Mesenchymal stem cell (in vitro differentiated cells and primary cell): ENCODE results near the gene CCDC121. TPM values are rescaled to one million over a fixed set of nuclear protein-coding genes. Genes with fewer than 3 reads are reported as not detected.

Source experiments
- DNase-seq: peaks from one replicate; pipeline ENCODE4 v3.0.0-alpha.2; 2013
- H2AFZ ChIP-seq: one replicate; pipeline ENCODE4 v1.6.1; 2013; ENCODE audit warnings: low read depth, mild to moderate bottlenecking, control low read depth, inconsistent platforms, low read length, moderate library complexity
- H2AK5ac ChIP-seq: 2 replicates; pipeline ENCODE4 v1.6.1; 2013; ENCODE audit warnings: low read length, moderate library complexity, mild to moderate bottlenecking, inconsistent platforms; ENCODE audit not compliant: severe bottlenecking
- H2BK120ac ChIP-seq: one replicate; pipeline ENCODE4 v1.6.1; 2013; ENCODE audit warnings: low read depth, mild to moderate bottlenecking, inconsistent platforms, low read length, moderate library complexity
- H2BK12ac ChIP-seq, 2 experiments: one replicate each; pipeline ENCODE4 v1.6.1; 2013; ENCODE audit warnings: inconsistent platforms in 2 of 2, low read length in 2 of 2, mild to moderate bottlenecking in 2 of 2, moderate library complexity in 2 of 2, control low read depth in 1 of 2
- H2BK15ac ChIP-seq: one replicate; pipeline ENCODE4 v1.6.1; 2013; ENCODE audit warnings: mild to moderate bottlenecking, low read depth, inconsistent platforms; ENCODE audit not compliant: poor library complexity, severe bottlenecking
- H2BK5ac ChIP-seq: 2 replicates; pipeline ENCODE4 v1.6.1; 2013; ENCODE audit warnings: low read depth, mild to moderate bottlenecking, low read length, control low read depth, inconsistent platforms; ENCODE audit not compliant: poor library complexity, severe bottlenecking
- H3K14ac ChIP-seq, 2 experiments: one replicate each; pipeline ENCODE4 v1.6.1; 2013; ENCODE audit warnings: inconsistent platforms in 2 of 2, low read length in 2 of 2, control low read depth in 1 of 2, mild to moderate bottlenecking in 1 of 2, moderate library complexity in 1 of 2
- H3K18ac ChIP-seq, 2 experiments: one replicate each; pipeline ENCODE4 v1.6.1; 2013; ENCODE audit warnings: inconsistent platforms in 2 of 2, low read length in 2 of 2, control low read depth in 1 of 2, low read depth in 1 of 2, mild to moderate bottlenecking in 1 of 2
- H3K23ac ChIP-seq, 2 experiments: one replicate each; pipeline ENCODE4 v1.6.1; 2013; ENCODE audit warnings: inconsistent platforms in 2 of 2, low read length in 2 of 2, mild to moderate bottlenecking in 2 of 2, moderate library complexity in 2 of 2, control low read depth in 1 of 2
- H3K27ac ChIP-seq: 2 replicates; pipeline ENCODE4 v1.5.1; 2013; ENCODE audit warnings: mild to moderate bottlenecking, moderate library complexity, low read length, control low read depth, inconsistent platforms; ENCODE audit not compliant: poor library complexity, severe bottlenecking
- H3K27me3 ChIP-seq, 2 experiments: 2 replicates each; pipeline versions ENCODE4 v1.6.1 to v1.7.0; 2013; ENCODE audit warnings: low read length in 2 of 2, mild to moderate bottlenecking in 2 of 2, moderate library complexity in 2 of 2, control low read depth in 1 of 2, inconsistent platforms in 1 of 2; ENCODE audit not compliant: control insufficient read depth in 1 of 2, insufficient read depth in 1 of 2
- H3K36me3 ChIP-seq, 2 experiments: 2 replicates each; pipeline versions ENCODE4 v1.6.1 to v1.7.0; 2013; ENCODE audit warnings: low read length in 2 of 2, control low read depth in 1 of 2, inconsistent platforms in 1 of 2, low read depth in 1 of 2, mild to moderate bottlenecking in 1 of 2; ENCODE audit not compliant: insufficient read depth in 2 of 2, control insufficient read depth in 1 of 2
- H3K4ac ChIP-seq, 2 experiments: one replicate each; pipeline ENCODE4 v1.6.1; 2013; ENCODE audit warnings: inconsistent platforms in 2 of 2, low read length in 2 of 2, mild to moderate bottlenecking in 2 of 2, moderate library complexity in 2 of 2, control low read depth in 1 of 2, low read depth in 1 of 2
- H3K4me1 ChIP-seq: 2 replicates; pipeline ENCODE4 v1.6.1; 2013; ENCODE audit warnings: low read depth, low read length, control low read depth; ENCODE audit not compliant: control insufficient read depth, insufficient read depth
- H3K4me2 ChIP-seq: 2 replicates; pipeline ENCODE4 v1.6.1; 2013; ENCODE audit warnings: low read length, mild to moderate bottlenecking, inconsistent platforms; ENCODE audit not compliant: poor library complexity, severe bottlenecking
- H3K4me3 ChIP-seq, 2 experiments: 2 replicates each; pipeline versions ENCODE4 v1.5.1 to v1.7.0; 2013; ENCODE audit warnings: low read length in 2 of 2, mild to moderate bottlenecking in 2 of 2, control low read depth in 1 of 2, low read depth in 1 of 2; ENCODE audit not compliant: insufficient read depth in 1 of 2
- H3K79me1 ChIP-seq: replicated peaks from 2 replicates; pipeline ENCODE4 v1.6.1; 2013; ENCODE audit warnings: mild to moderate bottlenecking, control low read depth, low read length, inconsistent platforms; ENCODE audit not compliant: poor library complexity, severe bottlenecking
- H3K9ac ChIP-seq: 2 replicates; pipeline ENCODE4 v1.7.0; 2013; ENCODE audit warnings: mild to moderate bottlenecking, low read length, moderate library complexity
- H3K9me3 ChIP-seq: 2 replicates; pipeline ENCODE4 v1.7.0; 2013; ENCODE audit warnings: mild to moderate bottlenecking, low read length; ENCODE audit not compliant: control insufficient read depth
- H4K8ac ChIP-seq: one replicate; pipeline ENCODE4 v1.6.1; 2013; ENCODE audit warnings: inconsistent platforms, mild to moderate bottlenecking, low read length, moderate library complexity
- H4K91ac ChIP-seq: one replicate; pipeline ENCODE4 v1.6.1; 2013; ENCODE audit warnings: mild to moderate bottlenecking, low read length, inconsistent platforms
- WGBS: methylation state at CpG from one replicate; pipeline ENCODE4 v1.1.7; 2013; ENCODE audit warnings: mixed read lengths; 5-methylcytosine and 5-hydroxymethylcytosine counted together
- small RNA-seq: library from polyadenylated mRNA; stranded (forward); fragments of <200 nt; extraction: miRNeasy Mini kit (QIAGEN cat#:217004); gene quantifications from one replicate; pipeline ENCODE3, GENCODE V24; 2013; ENCODE audit warnings: low read depth

CCDC121 gene

DNA sequence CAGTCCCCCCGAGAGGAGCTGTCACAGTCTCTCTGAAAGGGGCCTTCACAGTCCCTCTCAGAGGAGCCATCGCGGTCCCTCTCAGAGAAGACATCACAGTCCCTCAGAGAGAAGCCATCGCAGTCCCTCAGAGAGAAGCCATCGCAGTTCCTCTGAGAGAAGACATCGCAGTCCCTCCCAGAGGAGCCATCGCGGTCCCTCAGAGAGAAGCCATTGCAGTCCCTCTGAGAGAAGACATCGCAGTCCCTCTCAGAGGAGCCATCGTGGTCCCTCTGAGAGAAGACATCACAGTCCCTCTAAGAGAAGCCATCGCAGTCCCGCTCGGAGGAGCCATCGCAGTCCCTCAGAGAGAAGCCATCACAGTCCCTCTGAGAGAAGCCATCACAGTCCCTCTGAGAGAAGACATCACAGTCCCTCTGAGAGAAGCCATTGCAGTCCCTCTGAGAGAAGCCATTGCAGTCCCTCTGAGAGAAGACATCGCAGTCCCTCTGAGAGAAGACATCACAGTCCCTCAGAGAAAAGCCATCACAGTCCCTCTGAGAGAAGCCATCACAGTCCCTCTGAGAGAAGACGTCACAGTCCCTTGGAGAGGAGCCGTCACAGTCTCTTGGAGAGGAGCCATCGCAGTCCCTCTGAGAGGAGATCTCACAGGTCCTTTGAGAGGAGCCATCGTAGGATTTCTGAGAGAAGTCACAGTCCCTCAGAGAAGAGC lies 47.2 kb downstream of the CCDC121 start:
- H2BK12ac ChIP-seq = peak overlapping the region in 1 of 2 experiments; percentile 47
- no peaks in the 10 kb centered on the region for H3K27me3 ChIP-seq
- no peak overlapping the region for H4K8ac ChIP-seq
- no peak overlapping the region for H2BK5ac ChIP-seq
- no peak overlapping the region for H2BK120ac ChIP-seq
- H3K27ac ChIP-seq = no peak overlapping the region
- no peak overlapping the region for H3K4ac ChIP-seq
- DNase-seq = no peak
- no peak overlapping the region for H2BK15ac ChIP-seq
- WGBS = 98% methylated on average over 19 of the region's 19 CpGs
- H3K4me1 ChIP-seq = peaks cover 2% of the 10 kb centered on the region
- no peak overlapping the region for H2AK5ac ChIP-seq
- H3K9ac ChIP-seq = no peak overlapping the region
- H3K79me1 ChIP-seq = peaks cover 3% of the 10 kb centered on the region
- no peak overlapping the region for H4K91ac ChIP-seq
- no peak overlapping the region for H2AFZ ChIP-seq
- H3K36me3 ChIP-seq = no peaks in the 10 kb centered on the region
- H3K4me2 ChIP-seq = no peak overlapping the region
- no peak overlapping the region for H3K14ac ChIP-seq
- H3K23ac ChIP-seq = no peak overlapping the region
- no peak overlapping the region for H3K4me3 ChIP-seq
- H3K9me3 ChIP-seq = peaks cover 36% of the 10 kb centered on the region
- H3K18ac ChIP-seq = no peak overlapping the region

Small RNAs within 50 kb of the gene (small RNA-seq; reads per million reads assigned to genes)
- gene RF00340 = not detected
